B cell (primary cell): Measurements from ENCODE around the gene CCNDBP1. TPM values are rescaled to one million over a fixed set of nuclear protein-coding genes. Genes with fewer than 3 reads are reported as not detected.

ENCODE experiments used
- ATAC-seq: fragments of 200-7000 bp; cut with Tn5 transposase; one replicate; pipeline ENCODE4 v1.10.0; 2021; ENCODE audit warnings: low read depth, mild to moderate bottlenecking, moderate number of reproducible peaks, moderate library complexity
- CTCF ChIA-PET: fragments of 350-600 bp; sonication (Branson Sonifier 250); formaldehyde crosslinking; loops from one replicate; lab custom pipeline; 2021; ENCODE audit warnings: antibody characterized with exemption, inconsistent platforms; lab: Charles Lee
- POLR2A ChIA-PET: fragments of 350-600 bp; sonication (Branson Sonifier 250); formaldehyde crosslinking; loops from one replicate; lab custom pipeline; 2021; ENCODE audit warnings: antibody characterized with exemption; lab: Charles Lee
- DNase-seq: peaks from one replicate; pipeline ENCODE4 v3.0.0; 2013
- H2AFZ ChIP-seq: 2 replicates; pipeline ENCODE4 v1.6.1; 2012; ENCODE audit warnings: mild to moderate bottlenecking, low read depth, low read length; ENCODE audit not compliant: insufficient read depth, poor library complexity, severe bottlenecking
- H3K27ac ChIP-seq, 2 donors: 1 replicate in 1 of 2; 2 replicates in 1 of 2; pipeline ENCODE4 v1.5.1; 2012 to 2013; ENCODE audit warnings: low read length in 2 of 2, mild to moderate bottlenecking in 2 of 2, moderate library complexity in 1 of 2
- H3K27me3 ChIP-seq, 4 experiments: fragments of 200-600 bp in 1 of 4; sonication (generic) in 1 of 4; replicated peaks in 1 of 4; 1 replicate in 2 of 4; 2 replicates in 2 of 4; pipeline versions ENCODE4 v1.6.1 to v1.7.0; 2013 to 2016; ENCODE audit warnings: low read length in 3 of 4, mild to moderate bottlenecking in 2 of 4, mixed read lengths in 1 of 4, moderate library complexity in 1 of 4; ENCODE audit not compliant: insufficient read depth in 4 of 4, control insufficient read depth in 3 of 4; ENCODE audit errors: control extremely low read depth in 1 of 4
- H3K36me3 ChIP-seq, 2 experiments: replicated peaks in 1 of 2; 1 replicate in 1 of 2; 2 replicates in 1 of 2; pipeline versions ENCODE4 v1.6.1 to v1.7.1; 2013; ENCODE audit warnings: low read length in 1 of 2; ENCODE audit not compliant: insufficient read depth in 2 of 2, control insufficient read depth in 1 of 2; ENCODE audit errors: control extremely low read depth in 1 of 2, extremely low read depth in 1 of 2
- H3K4me1 ChIP-seq, 2 donors: fragments of 200-600 bp in 1 of 2; sonication (generic) in 1 of 2; 1 replicate in 1 of 2; 2 replicates in 1 of 2; pipeline versions ENCODE4 v1.5.1 to v1.6.1; 2013 to 2017; ENCODE audit warnings: low read length in 2 of 2; ENCODE audit not compliant: control insufficient read depth in 2 of 2, insufficient read depth in 2 of 2
- H3K4me2 ChIP-seq: replicated peaks from 2 replicates; pipeline ENCODE3; 2012; ENCODE audit warnings: mild to moderate bottlenecking, low read depth, low read length; ENCODE audit not compliant: poor library complexity, severe bottlenecking
- H3K4me3 ChIP-seq, 5 experiments: fragments of 200-600 bp in 1 of 5; sonication (generic) in 1 of 5; 1 replicate in 3 of 5; 2 replicates in 2 of 5; pipeline versions ENCODE4 v1.5.1 to v1.7.0; 2011 to 2016; ENCODE audit warnings: low read length in 4 of 5, mild to moderate bottlenecking in 4 of 5, low read depth in 2 of 5, control low read depth in 1 of 5, moderate library complexity in 1 of 5; ENCODE audit not compliant: insufficient read depth in 1 of 5; ENCODE audit errors: control extremely low read depth in 1 of 5, extremely low read depth in 1 of 5
- H3K79me2 ChIP-seq: fragments of 200-600 bp; sonication (generic); one replicate; pipeline ENCODE4 v1.6.0; 2016; ENCODE audit warnings: low read length; ENCODE audit not compliant: control insufficient read depth, insufficient read depth
- H3K9ac ChIP-seq: fragments of 200-600 bp; sonication (generic); 2 replicates; pipeline ENCODE4 v1.6.1; 2017; ENCODE audit warnings: mild to moderate bottlenecking, low read length, moderate library complexity
- H3K9me3 ChIP-seq, 3 donors: one replicate each; pipeline versions ENCODE4 v1.6.1 to v1.7.1; 2013; ENCODE audit warnings: low read length in 2 of 3; ENCODE audit not compliant: control insufficient read depth in 2 of 3, insufficient read depth in 1 of 3; ENCODE audit errors: control extremely low read depth in 1 of 3
- H4K20me1 ChIP-seq: 2 replicates; pipeline ENCODE4 v1.6.0; 2012; ENCODE audit warnings: mild to moderate bottlenecking, low read length; ENCODE audit not compliant: insufficient read depth, control insufficient read depth, poor library complexity, severe bottlenecking
- H3K27ac Mint-ChIP-seq: one replicate; pipeline ENCODE4 v1.8.0; 2021; ENCODE audit warnings: mixed read lengths
- H3K27me3 Mint-ChIP-seq: one replicate; pipeline ENCODE4 v1.8.0; 2021; ENCODE audit warnings: mixed read lengths
- H3K4me1 Mint-ChIP-seq: one replicate; pipeline ENCODE4 v1.8.0; 2021; ENCODE audit warnings: mixed read lengths
- H3K4me3 Mint-ChIP-seq: one replicate; pipeline ENCODE4 v1.8.0; 2021; ENCODE audit warnings: mixed read lengths
- H3K9me3 Mint-ChIP-seq: one replicate; pipeline ENCODE4 v1.8.0; 2022; ENCODE audit warnings: mixed read lengths; ENCODE audit not compliant: insufficient read depth
- EZH2 ChIP-seq: IDR thresholded peaks from 2 replicates; pipeline ENCODE4 v1.6.1; 2012; ENCODE audit warnings: borderline replicate concordance, low read depth, mild to moderate bottlenecking, moderate library complexity, low read length; ENCODE audit not compliant: insufficient read depth, poor library complexity, severe bottlenecking
- WGBS: methylation state at CpG from one replicate; pipeline ENCODE4 v1.1.5; 2013; ENCODE audit warnings: missing lambda C conversion rate; ENCODE audit not compliant: insufficient coverage; 5-methylcytosine and 5-hydroxymethylcytosine counted together
- intact Hi-C: fragments of 100-400 bp; cut with micrococcal nuclease; formaldehyde crosslinking; loops from one replicate; pipeline ENCODE4 v1.10.0; 2022
- polyA plus RNA-seq: library from polyadenylated mRNA; depleted of rRNA; stranded (reverse); fragments of >200 nt; gene quantifications from 2 replicates; pipeline ENCODE4 v1.2.3, GENCODE V29; 2012
- total RNA-seq, 2 donors: library from RNA; stranded (reverse); fragments of 120-200 nt in 1 of 2; gene quantifications; 1 replicate in 1 of 2; 2 replicates in 1 of 2; pipeline versions ENCODE4 v1.2.3 to v1.2.4, GENCODE V29; 2013 to 2022
- TF ChIP-seq, protein P1 (sequence below): fragments of 200-600 bp; IDR thresholded peaks from one replicate; pipeline ENCODE4 v1.8.0; 2022; ENCODE audit warnings: antibody characterized with exemption, mild to moderate bottlenecking

Gene CCNDBP1
- total and polyA plus RNA-seq, 2 donors (not counting 1 experiment from before 2014, with no cell fraction given), result 111 to 113 TPM

- Histone ChIP-seq H3K27ac (peak overlapping the region in 1 of 2 donors; percentile 26), H3K79me2 (peaks cover 28% of the 10 kb centered on the region), H2AFZ (no peak overlapping the region), H3K27me3 (no peaks in the 10 kb centered on the region), H3K9ac (no peak overlapping the region), H3K4me1 (peaks cover 16 to 17% of the 10 kb centered on the region in 2 donors), H4K20me1 (peaks cover 3% of the 10 kb centered on the region), H3K4me2 (peak overlapping the region; percentile 39), H3K9me3 (no peaks in the 10 kb centered on the region), H3K4me3 (no peak overlapping the region), H3K36me3 (peaks cover 4 to 58% of the 10 kb centered on the region in 2 experiments)
- 86% methylated on average over 1 of the region's 4 CpGs for WGBS
- ChIA-PET CTCF (interaction anchor here (0.8 kb wide), 1 partner anchor 10 kb away, joined by 3 read pairs; the partner anchor contains the start of gene TMEM62), POLR2A (interaction anchor here (0.7 kb wide), 1 partner anchor 656 kb away, joined by 4 read pairs; no protein-coding TSS in a partner anchor)
- DNase-seq, result peak; percentile 16
- intact Hi-C loops, result no loop called here
- H3K4me1 Mint-ChIP-seq, result peaks cover 15% of the 10 kb centered on the region
- no peaks in the 10 kb centered on the region for H3K27me3 Mint-ChIP-seq
- H3K9me3 Mint-ChIP-seq, result no peaks in the 10 kb centered on the region
- no peak for TF ChIP-seq EZH2
- TF ChIP-seq, protein P1, sequence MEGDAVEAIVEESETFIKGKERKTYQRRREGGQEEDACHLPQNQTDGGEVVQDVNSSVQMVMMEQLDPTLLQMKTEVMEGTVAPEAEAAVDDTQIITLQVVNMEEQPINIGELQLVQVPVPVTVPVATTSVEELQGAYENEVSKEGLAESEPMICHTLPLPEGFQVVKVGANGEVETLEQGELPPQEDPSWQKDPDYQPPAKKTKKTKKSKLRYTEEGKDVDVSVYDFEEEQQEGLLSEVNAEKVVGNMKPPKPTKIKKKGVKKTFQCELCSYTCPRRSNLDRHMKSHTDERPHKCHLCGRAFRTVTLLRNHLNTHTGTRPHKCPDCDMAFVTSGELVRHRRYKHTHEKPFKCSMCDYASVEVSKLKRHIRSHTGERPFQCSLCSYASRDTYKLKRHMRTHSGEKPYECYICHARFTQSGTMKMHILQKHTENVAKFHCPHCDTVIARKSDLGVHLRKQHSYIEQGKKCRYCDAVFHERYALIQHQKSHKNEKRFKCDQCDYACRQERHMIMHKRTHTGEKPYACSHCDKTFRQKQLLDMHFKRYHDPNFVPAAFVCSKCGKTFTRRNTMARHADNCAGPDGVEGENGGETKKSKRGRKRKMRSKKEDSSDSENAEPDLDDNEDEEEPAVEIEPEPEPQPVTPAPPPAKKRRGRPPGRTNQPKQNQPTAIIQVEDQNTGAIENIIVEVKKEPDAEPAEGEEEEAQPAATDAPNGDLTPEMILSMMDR, result peak; percentile 35
- H3K27ac Mint-ChIP-seq, result no peak overlapping the region
- ATAC-seq, result no peak
- peak overlapping the region; percentile 18 for H3K4me3 Mint-ChIP-seq
Observed at GRCh38 chr15:43143203-43143941, 41.8 kb upstream of the CCNDBP1 start.

DNA sequence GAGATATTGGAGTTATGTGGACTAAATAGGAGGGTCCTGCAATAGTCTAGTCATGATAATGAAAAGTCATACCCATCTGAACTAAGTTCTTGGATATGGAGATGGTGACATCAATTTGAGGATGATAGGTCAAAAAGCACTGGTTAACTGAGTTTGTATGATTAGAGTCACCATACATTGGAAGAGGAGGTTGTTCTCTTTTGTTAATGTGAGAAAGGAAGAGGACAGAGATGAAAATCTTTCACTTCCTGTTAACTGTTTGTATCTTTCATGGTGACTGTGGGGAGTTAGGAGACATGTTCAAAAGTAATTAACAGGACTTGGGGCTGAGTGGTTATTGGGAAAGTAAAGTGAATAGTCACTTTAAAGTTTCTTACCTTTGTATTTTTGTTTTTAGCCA, 40.7 kb upstream of the CCNDBP1 start:
- no peak overlapping the region for H3K27ac Mint-ChIP-seq
- intact Hi-C loops, result loop anchor here (1.0 kb wide), 1 partner anchor 10 kb away; no protein-coding TSS in a partner anchor
- H3K27me3 Mint-ChIP-seq, result no peaks in the 10 kb centered on the region
- Histone ChIP-seq H2AFZ (no peak overlapping the region), H3K27ac (peak overlapping the region in 1 of 2 donors; percentile 26), H3K9me3 (no peaks in the 10 kb centered on the region), H3K36me3 (peaks cover 3 to 59% of the 10 kb centered on the region in 2 experiments), H3K4me2 (peak overlapping the region; percentile 39), H3K4me3 (peak overlapping the region in 1 of 5 experiments; percentile 11), H3K4me1 (peaks cover 16 to 17% of the 10 kb centered on the region in 2 donors), H4K20me1 (no peaks in the 10 kb centered on the region), H3K9ac (no peak overlapping the region), H3K27me3 (no peaks in the 10 kb centered on the region), H3K79me2 (peaks cover 22% of the 10 kb centered on the region)
- no peaks in the 10 kb centered on the region for H3K9me3 Mint-ChIP-seq
- ChIA-PET CTCF (no interaction called here), POLR2A (interaction anchor here (0.7 kb wide), 1 partner anchor 657 kb away, joined by 4 read pairs; no protein-coding TSS in a partner anchor)
- TF ChIP-seq EZH2, result no peak
- TF ChIP-seq, protein P1, result no peak
- no peak overlapping the region for H3K4me3 Mint-ChIP-seq
- ATAC-seq (peak; percentile 43), DNase-seq (peak; percentile 35)
- peaks cover 15% of the 10 kb centered on the region for H3K4me1 Mint-ChIP-seq
